HG03196 (cell line): ENCODE data around the gene PRKCE.
"Not testable (repeated sequence)": the region's sequence is repeated elsewhere in the genome, so short reads cannot be mapped to it uniquely, and the experiment has no call there.

ENCODE experiments used
- ATAC-seq: cut with Tn5 transposase; IDR thresholded peaks from one replicate; pipeline ENCODE4 v1.9.1; 2021; ENCODE audit not compliant: unreplicated experiment

PRKCE gene

DNA sequence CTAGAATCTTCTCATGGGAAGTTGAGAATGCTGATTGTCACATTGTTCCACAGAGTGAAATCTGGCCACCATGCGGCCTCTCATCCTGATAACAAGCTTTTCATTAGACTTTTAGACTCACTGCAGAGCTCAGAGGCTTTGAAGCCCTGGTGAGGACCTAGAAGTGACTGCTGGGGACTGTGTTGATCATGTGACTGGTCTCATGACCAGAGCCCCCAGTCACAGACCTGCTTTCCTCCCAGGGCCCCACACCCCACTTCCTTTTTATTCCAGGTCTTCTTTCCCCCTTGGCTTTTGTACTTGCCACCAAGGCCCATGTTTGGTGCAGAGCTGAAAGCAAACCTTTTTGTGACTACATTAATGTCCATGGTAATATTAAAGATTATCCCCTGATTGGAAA, 45.2 kb downstream of the PRKCE start:
- no peak for ATAC-seq

DNA sequence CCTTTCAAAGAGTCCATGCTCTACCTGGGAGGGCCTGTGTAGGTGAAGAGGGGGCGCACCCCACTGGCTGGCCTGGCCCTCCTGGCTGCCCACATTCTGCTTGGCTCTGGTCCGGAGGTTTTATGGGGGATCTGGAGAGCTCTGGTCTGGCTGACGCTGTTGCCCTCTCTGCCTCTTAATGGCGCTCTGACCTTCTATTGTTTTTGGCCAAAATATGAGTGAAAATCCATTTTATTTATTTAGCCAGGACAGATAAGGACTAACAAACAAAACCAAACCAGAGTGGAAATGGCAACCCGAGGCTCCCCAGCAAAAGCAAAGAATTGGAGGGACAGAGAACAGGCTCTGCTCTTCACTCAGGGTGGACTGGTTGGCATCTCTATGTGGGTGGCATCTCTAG, 45.7 kb downstream of the PRKCE start:
- ATAC-seq, result no peak

DNA sequence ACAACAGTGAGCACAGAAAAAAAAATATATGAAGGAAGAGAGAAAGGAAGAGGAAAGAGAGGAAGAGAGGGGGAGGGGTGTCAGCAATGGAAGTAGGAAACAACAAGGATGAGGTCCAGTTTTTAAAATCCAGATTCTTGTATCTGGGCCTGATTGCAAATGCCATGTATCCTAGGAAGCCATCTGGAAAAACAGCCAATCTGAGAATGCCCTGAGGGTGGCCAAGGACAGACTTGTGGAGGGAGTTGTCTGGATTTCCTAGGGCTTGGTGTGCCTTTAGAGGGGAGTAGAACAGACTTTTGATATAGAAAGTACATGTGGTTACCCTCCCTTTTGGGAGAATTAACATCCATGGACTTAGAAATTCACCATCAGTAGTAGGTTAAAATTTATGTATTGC, 47.1 kb downstream of the PRKCE start:
- no peak for ATAC-seq

DNA sequence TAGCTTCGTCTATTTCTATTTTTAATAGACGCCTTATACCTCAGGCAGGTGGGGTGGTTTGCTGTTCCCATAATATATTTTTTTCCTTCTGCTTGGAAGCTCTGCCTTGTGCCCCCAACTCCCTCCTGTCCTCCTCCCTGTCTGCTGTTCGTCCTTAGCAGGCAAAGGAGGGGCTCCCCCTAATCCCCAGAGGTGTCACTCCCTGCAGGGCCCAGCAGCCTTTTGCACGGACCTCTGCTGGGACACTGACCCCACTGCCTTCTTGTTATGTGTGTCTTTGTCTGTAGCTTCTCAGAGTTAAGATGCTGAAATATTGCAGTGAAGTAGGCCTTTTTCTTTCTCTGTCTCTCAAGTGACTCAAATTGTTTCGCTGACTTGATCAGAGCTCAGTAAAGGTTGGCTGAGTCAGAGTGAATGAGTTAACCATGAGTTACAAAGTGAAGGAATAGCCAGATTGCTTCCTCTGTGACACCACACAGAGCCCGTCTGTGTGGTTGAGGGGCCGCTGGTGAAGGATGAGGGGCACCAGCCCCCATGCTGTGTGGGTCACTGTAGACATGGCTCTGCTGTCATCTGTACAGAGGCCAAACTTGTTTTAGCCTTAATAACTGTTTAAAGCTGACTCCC, 47.7 kb downstream of the PRKCE start:
- ATAC-seq, result peak; percentile 48

DNA sequence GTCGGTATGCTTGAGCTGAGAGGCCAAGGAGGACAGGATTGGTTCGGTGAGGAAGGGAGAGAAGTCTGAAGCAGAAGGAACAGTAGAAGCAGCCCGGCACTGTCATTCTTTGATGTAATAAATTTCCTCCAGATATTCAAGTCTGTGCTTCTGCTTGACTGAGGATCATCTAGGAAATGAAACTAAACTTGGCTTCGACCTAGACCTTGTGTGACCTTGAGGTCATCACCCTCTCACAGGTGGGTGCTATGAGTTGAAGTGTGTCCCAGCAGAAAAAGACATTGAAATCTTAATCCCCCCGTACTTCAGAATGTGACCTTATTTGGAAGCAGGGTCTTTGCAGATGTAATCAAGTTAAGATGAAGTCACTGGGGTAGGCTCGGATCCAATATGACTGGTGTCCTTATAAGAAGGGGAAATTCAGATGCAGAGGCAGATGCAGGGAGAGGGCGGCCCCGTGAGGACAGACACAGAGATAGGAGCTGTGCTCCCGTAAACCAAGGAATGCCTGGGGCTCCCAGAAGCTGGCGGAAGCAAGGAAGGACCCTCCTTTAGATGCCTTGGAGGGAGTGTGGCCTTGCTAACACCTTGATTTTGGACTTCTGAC, 49.0 kb downstream of the PRKCE start:
- no peak for ATAC-seq

DNA sequence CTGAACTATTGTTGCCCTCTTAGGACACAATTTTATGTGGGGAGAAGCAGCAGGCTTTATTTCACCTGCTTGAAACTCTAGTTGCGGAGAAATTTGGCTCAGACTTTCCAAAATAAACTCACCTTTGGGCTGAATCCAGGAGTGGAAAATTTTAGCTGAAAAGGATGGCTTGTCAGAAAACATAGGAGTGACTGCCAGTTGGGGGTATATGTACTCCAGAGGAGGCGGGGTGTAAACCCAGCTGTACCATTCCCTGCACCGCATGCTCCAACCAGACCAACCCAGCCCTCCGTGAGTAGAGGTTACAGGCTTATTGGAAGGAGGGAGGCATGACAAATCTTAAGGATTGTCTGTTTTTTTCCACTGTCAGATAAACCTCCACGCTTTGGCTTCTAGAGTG, 53.8 kb downstream of the PRKCE start:
- ATAC-seq, result no peak

DNA sequence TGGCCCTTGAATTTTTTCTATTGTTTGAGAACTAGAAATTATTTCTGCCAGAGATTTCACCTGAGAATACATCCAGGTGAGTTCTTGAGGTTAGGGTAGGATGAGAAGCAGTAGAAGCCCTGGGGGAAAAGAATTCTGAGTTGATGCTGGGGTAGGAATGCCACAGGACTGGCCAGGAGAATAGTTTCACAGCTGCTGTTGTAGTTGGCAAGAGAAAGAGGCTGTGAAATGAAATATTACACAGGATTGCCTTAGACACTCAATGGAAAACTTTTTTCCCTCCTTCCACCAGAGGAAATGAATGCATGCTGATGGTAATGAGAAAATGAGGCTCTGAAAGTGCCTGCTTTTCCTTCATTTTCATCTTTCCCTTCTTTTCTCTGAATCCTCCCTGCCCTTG, 54.6 kb downstream of the PRKCE start:
- ATAC-seq, result no peak

DNA sequence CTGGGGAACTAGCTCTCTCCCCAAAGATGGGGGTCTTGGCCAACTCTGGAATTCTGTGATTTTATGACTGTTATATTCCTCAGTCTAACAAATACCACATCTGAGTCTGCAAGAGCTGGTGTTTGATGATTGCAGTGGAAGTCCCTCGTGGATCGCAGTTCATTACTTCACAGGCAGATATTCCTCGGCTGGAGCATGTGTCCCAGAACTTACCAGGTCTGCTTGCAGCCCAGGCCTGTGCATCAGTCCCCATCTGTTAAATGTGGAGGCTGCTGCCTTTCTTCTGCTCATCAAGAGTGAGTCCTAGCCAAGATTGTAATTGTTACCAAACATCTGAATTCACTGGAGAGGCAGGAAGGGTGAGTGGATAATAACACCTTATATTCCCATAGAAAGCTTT, 55.5 kb downstream of the PRKCE start:
- ATAC-seq, result no peak

DNA sequence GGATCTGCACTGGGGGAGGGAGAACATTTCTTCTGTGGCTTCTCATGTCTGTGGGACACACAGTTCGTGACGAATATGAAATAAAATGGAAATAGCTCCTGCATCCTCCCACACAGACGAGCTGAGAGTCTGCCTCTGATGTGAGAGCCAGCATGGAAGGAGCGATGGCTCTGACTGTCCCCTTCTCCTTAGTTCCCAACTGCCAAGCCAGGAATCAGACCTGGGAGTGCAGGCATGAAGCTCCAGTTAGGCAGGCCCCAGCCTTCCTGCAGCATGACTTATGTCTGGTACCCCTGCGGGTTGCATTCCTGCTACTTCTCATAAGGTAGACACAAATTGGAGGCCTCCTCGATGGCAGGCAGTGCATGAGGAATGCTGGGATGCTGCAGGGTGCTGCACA, 56.2 kb downstream of the PRKCE start:
- ATAC-seq, result no peak

DNA sequence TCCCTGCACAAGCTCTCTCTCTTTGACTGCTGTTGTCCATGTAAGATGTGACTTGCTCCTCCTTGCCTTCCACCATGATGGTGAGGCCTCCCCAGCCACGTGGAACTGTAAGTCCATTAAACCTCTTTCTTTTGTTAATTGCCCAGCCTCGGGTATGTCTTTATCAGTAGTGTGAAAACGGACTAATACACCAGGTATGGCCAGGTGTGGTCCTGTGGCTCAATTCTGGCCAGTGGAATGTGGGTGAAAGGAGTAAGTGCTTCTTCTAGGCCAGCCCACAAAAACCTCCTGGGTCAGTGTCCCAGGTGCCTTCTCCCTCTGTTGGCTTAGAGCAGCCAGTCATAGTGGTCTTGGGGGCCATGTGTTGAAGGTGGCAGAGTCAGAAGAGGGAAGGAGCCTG, 57.0 kb downstream of the PRKCE start:
- ATAC-seq, result no peak

DNA sequence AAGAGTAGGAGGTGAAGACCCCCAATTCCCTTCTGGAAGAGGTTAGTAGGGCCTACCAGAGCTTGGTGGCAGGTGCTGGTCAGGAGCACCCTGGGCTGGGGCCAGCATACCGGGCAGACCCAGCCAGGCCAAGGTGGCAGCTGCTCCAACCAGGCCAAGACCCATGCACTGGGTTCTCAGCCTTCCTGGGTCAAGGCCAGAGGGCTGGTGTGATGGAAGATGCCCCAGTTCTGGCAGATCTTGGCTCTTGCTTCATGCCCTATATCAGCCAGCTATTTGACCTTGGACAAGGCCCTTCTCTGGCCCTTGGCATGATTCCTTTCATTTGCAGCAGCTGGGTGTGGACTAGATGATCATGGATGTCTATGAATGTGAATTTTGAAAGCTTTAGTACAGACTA, 57.7 kb downstream of the PRKCE start:
- ATAC-seq, result no peak

DNA sequence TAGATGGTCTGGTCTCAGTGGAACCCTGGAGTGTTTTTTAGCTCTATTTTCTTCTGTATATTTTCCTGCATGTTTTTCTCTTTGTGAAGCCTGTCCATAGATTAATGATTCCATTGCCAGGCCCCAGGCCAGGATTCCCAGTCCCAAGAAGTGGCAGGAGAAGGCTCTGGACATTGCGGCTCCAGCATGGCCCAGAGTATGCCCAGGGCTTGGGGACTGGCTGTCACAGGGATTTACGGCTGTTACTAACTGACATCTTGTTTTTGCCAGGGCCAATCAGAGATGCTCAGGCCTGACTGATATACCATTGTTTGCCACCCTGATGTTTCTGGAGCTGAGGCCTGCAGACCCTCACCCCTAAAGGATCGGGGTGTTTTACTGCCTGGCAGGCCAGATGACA, 59.0 kb downstream of the PRKCE start:
- ATAC-seq, result no peak

DNA sequence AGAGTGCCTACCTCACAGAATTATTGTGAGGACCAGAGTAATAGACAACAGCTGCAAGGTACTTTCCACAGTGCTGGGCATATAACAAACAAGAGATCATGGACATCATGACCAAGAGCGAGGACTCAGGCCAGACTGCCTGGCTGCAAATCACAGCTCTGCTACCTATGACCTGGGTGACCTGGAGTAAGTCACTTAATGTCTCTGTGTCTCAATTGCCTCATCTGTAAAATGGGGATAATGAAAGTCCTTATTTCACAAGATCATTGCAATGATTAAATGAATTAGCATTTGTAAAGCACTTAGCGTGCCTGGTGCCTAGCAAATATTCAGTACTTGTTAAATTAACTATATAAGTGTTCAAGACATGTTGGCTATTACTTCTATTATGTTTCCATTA, 59.7 kb downstream of the PRKCE start:
- no peak for ATAC-seq

DNA sequence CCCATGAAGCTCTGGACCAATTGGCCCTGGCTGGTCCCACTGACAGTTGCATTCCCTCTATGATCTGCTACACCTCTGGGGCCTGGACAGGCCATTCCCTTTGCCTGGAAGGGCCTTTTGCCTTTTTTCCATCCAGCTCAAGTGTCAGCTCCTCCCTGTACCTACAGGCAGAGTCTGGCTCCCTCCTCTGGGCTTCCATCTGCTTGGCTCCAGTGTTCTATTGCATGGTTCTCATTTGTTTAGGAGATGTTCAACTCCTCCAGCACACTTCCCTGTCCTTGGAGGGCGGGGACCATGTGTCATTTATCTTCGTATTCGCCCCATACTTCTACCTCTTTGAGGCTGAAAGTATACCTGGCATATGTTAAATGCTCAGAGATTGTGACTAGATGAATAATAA, 61.1 kb downstream of the PRKCE start:
- no peak for ATAC-seq

DNA sequence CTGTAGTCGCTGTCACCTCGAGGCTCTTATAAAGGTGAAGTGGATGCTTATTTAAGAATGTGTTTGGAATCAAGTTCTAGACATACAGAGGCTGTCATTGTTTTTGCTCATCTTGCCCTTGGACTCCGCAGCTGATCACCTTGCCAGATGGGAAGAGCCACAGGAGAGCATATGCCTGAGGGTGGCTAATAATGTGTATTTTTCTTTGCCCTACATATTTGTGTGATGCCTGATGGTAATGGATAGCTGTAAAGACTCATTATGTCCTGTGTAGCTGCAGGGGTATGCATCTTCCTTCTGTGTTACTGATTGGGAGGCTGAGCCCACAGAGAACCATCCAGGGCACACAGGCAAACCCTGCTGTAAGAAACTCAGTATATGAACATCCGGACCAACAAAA, 61.7 kb downstream of the PRKCE start:
- no peak for ATAC-seq

DNA sequence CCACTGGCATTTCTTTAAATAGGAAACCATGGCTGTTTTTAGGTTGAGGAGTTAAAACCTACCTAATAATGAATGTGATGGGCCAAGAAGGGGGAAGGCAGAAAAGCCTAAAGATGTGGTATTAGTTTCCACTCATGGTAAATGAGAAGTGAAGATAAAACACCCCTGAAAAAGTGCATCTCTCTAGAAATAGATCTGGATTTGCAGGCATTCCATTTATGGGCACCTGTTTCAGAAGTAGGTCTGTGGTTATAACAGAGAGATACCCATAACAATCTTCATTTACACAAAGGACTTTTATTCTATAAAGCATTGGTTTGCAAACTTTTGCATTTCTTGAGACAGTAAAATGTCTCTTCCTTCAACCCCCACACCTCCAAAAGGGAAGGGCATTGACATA, 62.1 kb downstream of the PRKCE start:
- no peak for ATAC-seq

DNA sequence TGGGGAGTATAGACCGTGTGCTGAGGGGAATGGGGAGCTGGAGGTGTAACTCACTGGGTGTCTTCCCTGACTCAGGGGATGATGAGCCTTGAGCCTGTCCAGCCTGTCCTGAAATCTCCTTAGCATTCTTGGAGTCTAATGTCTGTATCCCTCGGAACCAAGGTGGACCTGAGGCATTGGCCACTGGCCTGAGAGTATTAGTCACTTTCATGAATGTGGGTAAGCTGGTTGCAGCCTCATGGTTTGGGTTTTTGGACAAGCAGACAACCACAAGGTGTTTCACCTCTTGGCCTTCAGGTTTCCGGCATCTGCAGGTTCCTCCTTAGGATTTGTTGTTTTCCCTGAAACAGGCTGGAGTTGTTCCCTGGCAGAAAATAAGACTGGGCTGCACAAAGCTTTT, 63.2 kb downstream of the PRKCE start:
- ATAC-seq, result no peak

DNA sequence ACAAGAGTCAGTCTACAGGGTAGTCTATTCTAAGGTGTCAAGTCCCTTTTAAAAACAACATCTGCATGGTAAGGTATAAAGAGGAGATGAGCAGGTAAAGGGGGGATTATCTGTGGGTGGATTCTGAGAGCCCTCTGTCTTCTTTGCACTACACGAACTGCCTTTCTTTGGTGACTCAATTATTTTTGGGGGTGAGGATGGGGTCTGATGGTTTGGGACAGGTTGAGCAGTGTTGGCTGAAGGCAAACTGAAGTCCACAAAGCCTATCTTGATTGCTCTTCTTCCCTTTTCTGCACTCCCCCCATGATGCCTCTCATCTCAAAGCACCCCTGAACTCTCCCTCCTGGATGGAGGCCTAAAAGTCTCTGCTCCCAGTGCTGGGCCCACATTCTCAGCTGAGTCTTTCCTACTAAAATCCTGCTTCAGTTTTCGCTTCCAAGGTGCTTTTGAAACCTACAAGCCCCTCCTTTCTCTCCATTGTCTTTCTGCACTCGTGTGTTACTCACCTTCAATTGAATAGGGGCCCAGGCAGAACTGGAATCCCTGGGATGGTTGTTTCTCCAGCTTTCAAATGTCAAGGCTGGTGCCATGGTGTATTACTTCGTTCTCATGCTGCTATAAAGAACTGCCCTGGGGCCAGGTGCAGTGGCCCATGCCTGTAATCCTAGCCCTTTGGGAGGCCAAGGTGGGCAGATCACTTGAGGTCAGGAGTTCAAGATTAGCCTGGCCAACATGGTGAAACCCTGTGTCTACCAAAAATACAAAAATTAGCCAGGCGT, 64.3 kb downstream of the PRKCE start:
- no peak for ATAC-seq

DNA sequence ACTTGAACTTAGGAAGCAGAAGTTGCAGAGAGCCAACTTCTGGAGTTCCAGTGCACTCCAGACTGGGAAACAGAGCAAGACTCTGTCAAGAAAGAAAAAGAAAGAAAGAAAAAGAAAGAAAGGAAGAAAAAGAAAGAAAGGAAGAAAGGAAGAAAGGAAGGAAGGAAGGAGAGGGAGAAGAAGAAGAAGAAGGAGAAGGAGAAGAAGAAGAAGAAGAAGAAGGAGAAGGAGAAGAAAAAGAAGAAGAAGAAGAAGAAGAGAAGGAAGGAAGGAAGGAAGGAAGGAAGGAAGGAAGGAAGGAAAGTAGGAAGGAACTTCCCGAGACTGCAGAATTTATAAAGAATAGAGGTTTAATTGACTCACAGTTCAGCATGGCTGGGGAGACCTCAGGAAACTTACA, 65.0 kb downstream of the PRKCE start:
- ATAC-seq, result not testable (repeated sequence)

DNA sequence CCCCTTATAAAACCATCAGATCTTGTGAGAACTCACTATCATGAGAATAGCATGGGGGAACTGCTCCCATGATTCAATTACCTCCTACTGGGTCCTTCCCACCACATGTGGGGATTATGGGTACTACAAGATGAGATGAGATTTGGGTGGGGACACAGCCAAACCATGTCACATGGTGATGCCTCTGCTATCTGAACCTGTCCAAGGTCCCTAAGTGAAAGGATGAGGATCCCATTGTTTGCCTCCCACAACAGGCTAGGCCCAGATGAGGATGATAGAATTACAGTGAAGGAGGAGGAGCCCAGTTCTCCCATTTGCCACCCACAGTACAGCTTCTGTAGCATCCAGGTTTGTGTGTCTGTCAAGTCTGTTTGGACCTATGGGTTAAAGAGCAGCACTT, 65.4 kb downstream of the PRKCE start:
- ATAC-seq, result no peak

DNA sequence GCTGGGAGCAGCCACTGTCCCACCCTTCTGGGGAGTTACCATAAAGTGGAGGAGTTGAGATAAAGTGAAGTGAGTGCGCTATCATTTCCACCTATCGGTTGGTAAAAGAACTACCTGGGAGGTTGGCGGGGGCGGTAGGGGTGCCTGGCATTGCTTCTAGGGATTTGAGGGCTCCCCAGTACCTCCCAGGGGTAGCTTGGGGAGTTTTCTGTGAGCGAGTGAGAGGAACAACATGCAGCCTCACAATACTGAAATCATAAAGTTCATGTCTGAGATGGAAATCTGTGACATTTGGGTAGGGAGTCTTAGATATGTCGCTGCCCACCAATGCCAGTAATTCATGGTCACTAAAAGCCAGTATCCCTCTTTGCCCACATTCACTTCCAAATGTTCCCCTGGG, 68.7 kb downstream of the PRKCE start:
- no peak for ATAC-seq

DNA sequence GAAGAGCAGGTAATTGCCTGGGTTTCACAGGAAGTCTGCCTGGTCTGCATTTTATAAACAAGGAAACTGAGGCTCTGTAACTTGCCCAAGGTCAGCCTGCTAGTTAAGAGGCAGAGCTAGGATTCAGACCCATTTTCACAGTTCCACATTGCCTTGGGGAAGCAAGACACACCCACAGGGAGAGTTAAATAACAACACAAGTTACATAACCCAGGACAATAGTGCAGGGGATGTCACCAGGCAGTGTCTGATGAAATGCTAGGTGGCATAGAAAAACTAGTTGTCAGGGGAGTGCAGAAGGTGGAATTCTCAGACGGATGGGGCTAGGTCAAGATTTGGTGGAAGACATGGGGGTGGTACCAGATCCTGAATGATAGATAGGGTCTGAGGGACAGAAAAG, 69.7 kb downstream of the PRKCE start:
- ATAC-seq, result no peak

DNA sequence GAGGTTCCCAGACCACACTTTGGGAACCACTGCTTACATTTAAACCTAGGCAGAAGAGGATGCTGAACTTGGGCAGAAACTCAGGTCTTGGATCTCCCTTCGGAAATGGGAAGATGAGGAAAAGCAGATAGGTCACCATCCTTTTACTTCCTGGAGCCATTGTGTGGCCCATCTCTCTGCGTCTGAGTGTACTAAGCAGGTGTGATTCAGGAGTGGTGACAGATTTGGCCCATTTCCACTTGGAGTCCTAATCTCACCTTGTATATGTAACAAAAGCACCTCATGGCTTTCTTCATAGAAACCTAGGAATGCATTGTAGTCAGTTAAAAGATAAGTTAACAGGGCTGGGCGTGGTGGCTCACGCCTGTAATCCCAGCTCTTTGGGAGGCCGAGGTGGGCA, 71.0 kb downstream of the PRKCE start:
- no peak for ATAC-seq
